ENCODE measurements around the gene ZC3H7A. TPM values are rescaled to one million over a fixed set of nuclear protein-coding genes. Genes with fewer than 3 reads are reported as not detected.
"Not testable (repeated sequence)": the region's sequence is repeated elsewhere in the genome, so short reads cannot be mapped to it uniquely, and the experiment has no call there.

ZC3H7A gene
- total and polyA plus RNA-seq, 2 experiments from 2014 or later: 44.7 to 55.5 TPM

DNA sequence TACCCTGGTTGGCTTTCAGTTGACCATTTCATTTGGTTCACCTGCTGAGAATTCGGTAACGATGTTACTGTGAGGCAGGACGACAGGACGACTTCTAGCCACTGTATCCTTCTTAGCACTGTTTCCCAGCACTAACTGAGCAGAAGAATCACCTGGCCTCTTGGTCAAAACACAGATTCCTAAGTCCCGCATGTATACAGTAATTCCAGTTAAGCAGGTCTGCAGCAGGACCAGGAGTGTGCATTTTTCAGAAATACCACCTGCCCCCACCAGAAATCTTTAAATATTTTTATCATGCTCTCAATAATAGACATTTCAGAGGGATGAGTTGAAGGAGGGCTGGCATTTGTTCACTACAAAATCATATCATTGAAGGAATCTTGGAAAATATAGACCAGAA lies 31.6 kb upstream of the ZC3H7A start:
- Histone ChIP-seq H3K36me3 (no peaks in the 10 kb centered on the region), H3K9me3 (ENCODE audit: low read depth) (no peaks in the 10 kb centered on the region), H3K4me1 (ENCODE audit: low read depth) (no peaks in the 10 kb centered on the region), H3K4me3 (no peak overlapping the region), H3K27ac (no peak overlapping the region), H3K27me3 (no peaks in the 10 kb centered on the region)
- no peak for DNase-seq (ENCODE audit: low read depth in 1 of 2, low spot score in 1 of 2)
- TF ChIP-seq, protein P1, sequence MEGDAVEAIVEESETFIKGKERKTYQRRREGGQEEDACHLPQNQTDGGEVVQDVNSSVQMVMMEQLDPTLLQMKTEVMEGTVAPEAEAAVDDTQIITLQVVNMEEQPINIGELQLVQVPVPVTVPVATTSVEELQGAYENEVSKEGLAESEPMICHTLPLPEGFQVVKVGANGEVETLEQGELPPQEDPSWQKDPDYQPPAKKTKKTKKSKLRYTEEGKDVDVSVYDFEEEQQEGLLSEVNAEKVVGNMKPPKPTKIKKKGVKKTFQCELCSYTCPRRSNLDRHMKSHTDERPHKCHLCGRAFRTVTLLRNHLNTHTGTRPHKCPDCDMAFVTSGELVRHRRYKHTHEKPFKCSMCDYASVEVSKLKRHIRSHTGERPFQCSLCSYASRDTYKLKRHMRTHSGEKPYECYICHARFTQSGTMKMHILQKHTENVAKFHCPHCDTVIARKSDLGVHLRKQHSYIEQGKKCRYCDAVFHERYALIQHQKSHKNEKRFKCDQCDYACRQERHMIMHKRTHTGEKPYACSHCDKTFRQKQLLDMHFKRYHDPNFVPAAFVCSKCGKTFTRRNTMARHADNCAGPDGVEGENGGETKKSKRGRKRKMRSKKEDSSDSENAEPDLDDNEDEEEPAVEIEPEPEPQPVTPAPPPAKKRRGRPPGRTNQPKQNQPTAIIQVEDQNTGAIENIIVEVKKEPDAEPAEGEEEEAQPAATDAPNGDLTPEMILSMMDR (IDR thresholded peaks at IDR 0.05; ENCODE audit: low read depth, low read length): no peak

DNA sequence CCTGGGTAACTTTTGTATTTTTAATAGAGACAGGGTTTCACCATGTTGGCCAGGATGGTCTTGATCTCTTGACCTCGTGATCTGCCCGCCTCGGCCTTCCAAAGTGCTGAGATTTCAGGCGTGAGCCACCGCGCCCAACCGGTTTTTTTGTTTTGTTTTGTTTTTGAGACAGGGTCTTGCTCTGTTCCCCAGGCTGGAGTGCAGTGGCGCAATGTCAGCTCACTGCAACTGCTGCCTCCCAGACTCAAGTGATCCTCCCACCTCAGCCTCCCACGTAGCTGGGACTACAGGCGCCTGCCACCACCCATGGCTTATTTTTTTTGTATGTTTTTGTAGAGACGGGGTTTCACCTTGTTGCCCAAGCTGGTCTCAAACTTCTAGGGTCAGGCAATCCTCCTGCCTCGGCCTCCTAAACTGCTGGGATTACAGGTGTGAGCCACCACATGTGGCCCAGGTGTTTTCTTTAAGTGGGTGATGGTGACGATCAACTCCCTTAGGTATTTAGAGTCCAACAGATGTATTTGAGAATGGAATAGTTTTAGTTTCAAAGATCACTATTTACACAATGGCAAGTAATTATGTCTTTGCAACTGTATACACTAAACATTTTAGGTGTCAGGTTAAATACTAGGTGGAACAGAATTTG lies 28.6 kb upstream of the ZC3H7A start:
- H3K4me3 ChIP-seq; H3K36me3 ChIP-seq; H3K27ac ChIP-seq; DNase-seq (ENCODE audit: low read depth in 1 of 2, low spot score in 1 of 2); H3K4me1 ChIP-seq (ENCODE audit: low read depth); H3K27me3 ChIP-seq; H3K9me3 ChIP-seq (ENCODE audit: low read depth): not testable (repeated sequence)

DNA sequence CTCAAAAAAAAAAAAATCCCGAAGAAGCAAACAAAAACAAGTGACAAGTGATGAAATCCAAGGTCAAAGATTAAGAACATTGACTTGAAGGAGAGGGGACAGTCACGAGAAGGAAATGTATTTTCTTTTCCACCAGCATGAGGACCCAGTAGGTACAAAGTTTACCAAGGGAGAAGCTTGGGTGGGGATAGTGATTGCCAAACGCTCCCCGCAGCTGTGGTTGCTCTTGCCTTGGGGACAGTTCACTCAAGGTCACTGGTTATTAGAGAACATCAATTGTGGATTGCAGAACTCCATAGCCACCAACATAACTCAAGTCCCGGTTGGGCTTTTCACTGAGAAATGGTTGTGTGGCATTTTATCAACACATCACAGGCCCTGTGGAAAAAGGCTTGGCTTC lies 27.3 kb upstream of the ZC3H7A start:
- Histone ChIP-seq H3K27me3 (no peaks in the 10 kb centered on the region), H3K4me3 (no peak overlapping the region), H3K9me3 (ENCODE audit: low read depth) (no peaks in the 10 kb centered on the region), H3K36me3 (no peaks in the 10 kb centered on the region), H3K27ac (no peak overlapping the region), H3K4me1 (ENCODE audit: low read depth) (no peaks in the 10 kb centered on the region)
- DNase-seq (ENCODE audit: low read depth in 1 of 2, low spot score in 1 of 2): peak in 1 of 2 donors; percentile 20
- TF ChIP-seq, protein P1 (IDR thresholded peaks at IDR 0.05; ENCODE audit: low read depth, low read length): no peak

DNA sequence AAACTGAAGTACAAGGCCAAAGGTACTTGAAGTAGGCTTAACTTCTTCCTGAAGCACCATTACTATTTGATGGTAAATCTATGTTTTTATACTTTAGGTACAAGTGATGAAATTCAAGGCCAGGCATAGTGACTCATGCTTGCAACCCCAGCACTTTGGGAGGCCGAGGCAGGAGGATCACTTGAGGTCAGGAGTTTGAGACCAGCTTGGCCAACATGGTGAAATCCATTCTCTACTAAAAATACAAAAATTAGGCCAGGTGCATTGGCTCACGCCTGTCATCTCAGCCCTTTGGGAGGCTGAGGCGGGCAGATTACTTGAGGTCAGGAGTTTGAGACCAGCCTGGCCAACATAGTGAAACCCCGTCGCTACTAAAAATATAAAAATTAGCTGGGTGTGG lies 26.6 kb upstream of the ZC3H7A start:
- not testable (repeated sequence) for H3K36me3 ChIP-seq; H3K9me3 ChIP-seq (ENCODE audit: low read depth); H3K4me3 ChIP-seq; H3K4me1 ChIP-seq (ENCODE audit: low read depth); DNase-seq (ENCODE audit: low read depth in 1 of 2, low spot score in 1 of 2); H3K27me3 ChIP-seq; H3K27ac ChIP-seq

DNA sequence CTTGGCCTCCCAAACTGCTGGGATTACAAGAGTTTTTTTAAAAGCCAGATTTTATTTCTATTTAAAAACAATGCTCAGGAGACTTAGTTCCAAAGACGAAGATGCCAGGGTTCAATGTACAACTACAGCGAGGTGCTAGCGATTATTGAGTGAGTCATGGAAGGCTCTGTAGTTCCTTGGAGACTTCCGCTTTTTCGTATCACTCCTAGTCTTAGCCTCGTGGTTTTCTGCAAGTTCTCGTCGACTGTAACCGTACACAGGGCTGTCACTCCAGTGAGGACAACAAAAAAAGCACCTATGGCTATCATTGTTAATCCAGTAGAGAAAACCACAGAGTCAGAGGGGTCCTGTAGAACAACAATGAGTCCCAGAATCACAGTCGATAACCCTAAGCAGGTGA lies 22.7 kb upstream of the ZC3H7A start:
- no peaks in the 10 kb centered on the region for H3K4me1 ChIP-seq (ENCODE audit: low read depth)
- TF ChIP-seq, protein P1 (IDR thresholded peaks at IDR 0.05; ENCODE audit: low read depth, low read length): no peak
- no peak for DNase-seq (ENCODE audit: low read depth in 1 of 2, low spot score in 1 of 2)
- no peaks in the 10 kb centered on the region for H3K9me3 ChIP-seq (ENCODE audit: low read depth)
- no peak overlapping the region for H3K4me3 ChIP-seq
- H3K27me3 ChIP-seq: no peaks in the 10 kb centered on the region
- H3K27ac ChIP-seq: no peak overlapping the region
- no peaks in the 10 kb centered on the region for H3K36me3 ChIP-seq

DNA sequence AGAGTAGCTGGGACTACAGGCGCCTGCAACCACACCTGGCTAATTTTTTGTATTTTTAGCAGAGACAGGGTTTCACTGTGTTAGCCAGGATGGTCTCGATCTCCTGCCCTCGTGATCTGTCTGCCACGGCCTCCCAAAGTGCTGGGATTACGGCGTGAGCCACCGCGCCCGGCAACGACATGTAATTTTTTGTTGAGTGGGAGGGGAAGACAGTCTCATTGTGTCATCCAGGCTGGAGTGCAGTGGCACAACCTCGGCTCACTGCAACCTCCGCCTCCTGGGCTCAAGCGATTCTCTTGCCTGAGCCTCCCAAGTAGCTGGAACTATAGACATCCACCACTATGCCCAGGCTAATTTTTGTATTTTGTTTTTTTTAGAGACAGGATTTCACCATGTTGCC lies 21.9 kb upstream of the ZC3H7A start:
- H3K36me3 ChIP-seq; H3K27ac ChIP-seq; DNase-seq (ENCODE audit: low read depth in 1 of 2, low spot score in 1 of 2); H3K4me1 ChIP-seq (ENCODE audit: low read depth); H3K27me3 ChIP-seq; H3K4me3 ChIP-seq; H3K9me3 ChIP-seq (ENCODE audit: low read depth): not testable (repeated sequence)

DNA sequence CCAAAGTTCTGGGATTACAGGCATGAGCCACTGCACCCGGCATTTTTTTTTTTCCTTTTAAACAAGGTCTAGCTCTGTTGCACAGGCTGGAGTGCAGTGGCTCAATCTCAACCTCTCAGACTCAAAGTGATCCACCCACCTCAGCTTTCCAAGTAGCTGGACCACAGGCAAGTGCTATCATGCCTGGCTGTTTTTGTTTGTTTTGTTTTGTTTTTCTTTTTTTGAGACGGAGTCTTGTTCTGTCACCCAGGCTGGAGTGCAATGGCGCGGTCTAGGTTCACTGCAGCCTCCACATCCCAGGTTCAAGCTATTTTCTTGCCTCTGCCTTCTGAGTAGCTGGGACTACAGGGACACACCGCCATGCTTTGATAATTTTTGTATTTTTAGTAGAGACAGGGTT lies 19.1 kb upstream of the ZC3H7A start:
- Histone ChIP-seq H3K9me3 (ENCODE audit: low read depth) (no peaks in the 10 kb centered on the region), H3K4me1 (ENCODE audit: low read depth) (no peaks in the 10 kb centered on the region), H3K36me3 (no peaks in the 10 kb centered on the region), H3K4me3 (no peak overlapping the region), H3K27me3 (no peaks in the 10 kb centered on the region), H3K27ac (no peak overlapping the region)
- TF ChIP-seq, protein P1 (IDR thresholded peaks at IDR 0.05; ENCODE audit: low read depth, low read length): no peak
- no peak for DNase-seq (ENCODE audit: low read depth in 1 of 2, low spot score in 1 of 2)

DNA sequence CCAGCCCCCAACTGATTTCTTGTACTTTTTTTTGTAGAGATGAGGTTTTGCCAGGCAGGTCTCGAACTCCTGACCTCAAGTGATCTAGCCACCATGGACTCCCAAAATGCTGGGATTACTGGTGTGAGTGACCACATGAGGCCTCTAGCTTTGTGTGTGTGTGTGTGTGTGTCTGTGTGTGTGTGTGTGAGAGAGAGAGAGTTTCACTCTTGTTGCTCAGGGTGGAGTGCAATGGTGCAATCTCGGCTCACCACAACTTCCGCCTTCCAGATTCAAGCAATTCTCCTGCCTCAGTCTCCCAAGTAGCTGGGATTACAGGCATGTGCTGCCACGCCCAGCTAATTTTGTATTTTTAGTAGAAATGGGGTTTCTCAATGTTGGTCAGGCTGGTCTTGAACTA lies 17.7 kb upstream of the ZC3H7A start:
- H3K27ac ChIP-seq; H3K9me3 ChIP-seq (ENCODE audit: low read depth); H3K36me3 ChIP-seq; H3K27me3 ChIP-seq; H3K4me3 ChIP-seq; DNase-seq (ENCODE audit: low read depth in 1 of 2, low spot score in 1 of 2); H3K4me1 ChIP-seq (ENCODE audit: low read depth): not testable (repeated sequence)
